K562 (cell line): Measurements from ENCODE around the gene PPIH. TPM values are rescaled to one million over a fixed set of nuclear protein-coding genes. Genes with fewer than 3 reads are reported as not detected.
A peak's percentile ranks its signal among the peaks of the same experiment; 100 is the strongest.

ENCODE experiments used
- ATAC-seq: fragments of 200-7000 bp; cut with Tn5 transposase; 3 replicates; pipeline ENCODE4 v1.9.1; 2020; ENCODE audit warnings: moderate library complexity
- BruUV-seq: library from RNA; stranded (reverse); fragments of 400-500 nt; replicated peaks from 2 replicates; lab custom pipeline; 2021; lab: Mats Ljungman, UMichigan
- CTCF ChIA-PET: fragments of 300-600 bp; formaldehyde crosslinking; extraction: SDS; loops from one replicate; lab custom pipeline; 2021; ENCODE audit warnings: low intra/inter-chr PET ratio; lab: Yijun Ruan, JAX
- POLR2A ChIA-PET: fragments of 300-600, 350-650 bp; sonication (Branson Sonifier 250); formaldehyde crosslinking; extraction: SDS; loops from one replicate; lab custom pipeline; 2021; ENCODE audit warnings: antibody characterized with exemption, inconsistent platforms; lab: Yijun Ruan, JAX
- DNase-seq, 4 experiments: peaks; one replicate each; pipeline versions ENCODE4 v3.0.0 to v3.0.0-alpha.2; 2011 to 2018; ENCODE audit warnings: low spot score in 3 of 4, mixed read lengths in 3 of 4; ENCODE audit errors: extremely low read depth in 1 of 4
- FAIRE-seq: peaks from 2 replicates; lab custom pipeline; 2011; peaks lifted over from hg19 to GRCh38; lab: Jason Lieb, UNC
- H2AFZ ChIP-seq: 2 replicates; pipeline ENCODE4 v1.6.0; 2011; ENCODE audit warnings: low read depth, low read length, control low read depth, inconsistent platforms
- H3K27ac ChIP-seq: fragments of 200-600 bp; 3 replicates; pipeline ENCODE4 v1.8.0; 2011; ENCODE audit warnings: low read depth, mild to moderate bottlenecking, control low read depth, inconsistent platforms, low read length, moderate library complexity, mixed read lengths; ENCODE audit errors: extremely low read depth
- H3K27me3 ChIP-seq, 2 experiments: fragments of 300-600 bp in 1 of 2; 2 replicates in 1 of 2; 3 replicates in 1 of 2; pipeline versions ENCODE4 v1.6.0 to v1.8.0; 2011; ENCODE audit warnings: inconsistent platforms in 2 of 2, low read length in 2 of 2, mild to moderate bottlenecking in 1 of 2, mixed read lengths in 1 of 2, moderate library complexity in 1 of 2; ENCODE audit not compliant: control insufficient read depth in 2 of 2, insufficient read depth in 2 of 2
- H3K36me3 ChIP-seq: fragments of 300-600 bp; 3 replicates; pipeline ENCODE4 v1.8.0; 2011; ENCODE audit warnings: mild to moderate bottlenecking, low read length, inconsistent platforms; ENCODE audit not compliant: control insufficient read depth, insufficient read depth
- H3K4me1 ChIP-seq, 2 experiments: fragments of 200-600 bp in 1 of 2; replicated peaks in 1 of 2; 2 replicates in 1 of 2; 3 replicates in 1 of 2; pipeline versions ENCODE4 v1.5.1 to v1.8.0; 2011; ENCODE audit warnings: inconsistent platforms in 2 of 2, low read length in 2 of 2, mild to moderate bottlenecking in 1 of 2, mixed read lengths in 1 of 2, moderate library complexity in 1 of 2; ENCODE audit not compliant: control insufficient read depth in 2 of 2, insufficient read depth in 2 of 2
- H3K4me2 ChIP-seq: 2 replicates; pipeline ENCODE4 v1.6.1; 2011; ENCODE audit warnings: low read length, control low read depth, inconsistent platforms, mixed read lengths; ENCODE audit not compliant: insufficient read depth
- H3K4me3 ChIP-seq: fragments of 200-600 bp; sonication (generic), shearing (Covaris generic); 2 replicates; pipeline ENCODE4 v1.5.1; 2016; ENCODE audit warnings: control low read depth, inconsistent platforms
- H3K79me2 ChIP-seq: fragments of 200-600 bp; 3 replicates; pipeline ENCODE4 v1.8.0; 2011; ENCODE audit warnings: low read length, inconsistent platforms; ENCODE audit not compliant: control insufficient read depth, insufficient read depth
- H3K9ac ChIP-seq, 2 experiments: 2 replicates each; pipeline versions ENCODE4 v1.6.0 to v1.6.1; 2011; ENCODE audit warnings: low read depth in 2 of 2, low read length in 2 of 2, control low read depth in 1 of 2, inconsistent platforms in 1 of 2, mild to moderate bottlenecking in 1 of 2, mixed read lengths in 1 of 2; ENCODE audit not compliant: insufficient read depth in 1 of 2
- H3K9me1 ChIP-seq: one replicate; pipeline ENCODE4 v1.6.0; 2011; ENCODE audit warnings: inconsistent platforms, mild to moderate bottlenecking, low read length, moderate library complexity; ENCODE audit not compliant: control insufficient read depth, insufficient read depth
- H3K9me3 ChIP-seq: replicated peaks from 2 replicates; pipeline ENCODE4 v1.5.1; 2011; ENCODE audit warnings: low read depth, low read length, inconsistent platforms; ENCODE audit not compliant: control insufficient read depth, insufficient read depth
- H4K20me1 ChIP-seq: replicated peaks from 2 replicates; pipeline ENCODE4 v1.6.1; 2011; ENCODE audit warnings: low read length, inconsistent platforms, mixed read lengths; ENCODE audit not compliant: control insufficient read depth, insufficient read depth
- ARID2 ChIP-seq: fragments of 450-650 bp; IDR thresholded peaks from 2 replicates; pipeline ENCODE4 v1.6.1; 2017; ENCODE audit warnings: antibody characterized with exemption, mild to moderate bottlenecking
- CCAR2 ChIP-seq: fragments of 200-400 bp; formaldehyde crosslinking; IDR thresholded peaks from 2 replicates; pipeline ENCODE4 v1.6.1; 2017; ENCODE audit warnings: mild to moderate bottlenecking, low read depth, low read length
- FOS ChIP-seq: IDR thresholded peaks from 3 replicates; pipeline ENCODE4 v1.6.1; 2011; ENCODE audit not compliant: insufficient read length; ENCODE audit errors: extremely low read depth
- FOXJ3 ChIP-seq: sonication (generic); formaldehyde crosslinking; IDR thresholded peaks from 2 replicates; pipeline ENCODE4 v1.4.0; 2020; ENCODE audit warnings: mild to moderate bottlenecking, missing genetic modification reagents
- FOXP1 ChIP-seq: sonication (generic); formaldehyde crosslinking; IDR thresholded peaks from 2 replicates; pipeline ENCODE4 v1.8.0; 2022; ENCODE audit warnings: mild to moderate bottlenecking, missing genetic modification reagents
- GABPA ChIP-seq: fragments of 200-800 bp; sonication (Bioruptor generic); conservative IDR thresholded peaks from 2 replicates; pipeline ENCODE4 v1.6.1; 2016; ENCODE audit warnings: low read depth, missing genetic modification characterization, missing compliant biosample characterization
- GATA2 ChIP-seq: sonication (generic); formaldehyde crosslinking; IDR thresholded peaks from 2 replicates; pipeline ENCODE4 v1.4.0; 2020; ENCODE audit warnings: mild to moderate bottlenecking, missing genetic modification reagents
- HNRNPUL1 ChIP-seq: fragments of 200-400 bp; formaldehyde crosslinking; IDR thresholded peaks from 2 replicates; pipeline ENCODE4 v1.6.1; 2017; ENCODE audit warnings: low read length
- NCOA2 ChIP-seq, 2 experiments: fragments of 450-650 bp; IDR thresholded peaks; 2 replicates each; pipeline ENCODE4 v1.6.1; 2018; ENCODE audit warnings: mild to moderate bottlenecking in 2 of 2, moderate library complexity in 1 of 2; ENCODE audit not compliant: partially characterized antibody in 2 of 2
- PHF8 ChIP-seq: fragments of 200-600 bp; sonication (generic); IDR thresholded peaks from 2 replicates; pipeline ENCODE4 v1.6.1; 2012; ENCODE audit warnings: mixed run types, mild to moderate bottlenecking, inconsistent platforms, low read length, moderate library complexity, borderline replicate concordance
- PRPF4 ChIP-seq: fragments of 200-400 bp; formaldehyde crosslinking; IDR thresholded peaks from one replicate; pipeline ENCODE4 v1.6.1; 2017; ENCODE audit warnings: low read length, low read depth, mild to moderate bottlenecking; ENCODE audit not compliant: insufficient read depth, poor library complexity, severe bottlenecking
- SRSF3 ChIP-seq: fragments of 200-400 bp; formaldehyde crosslinking; IDR thresholded peaks from 2 replicates; pipeline ENCODE4 v1.6.1; 2016; ENCODE audit warnings: mild to moderate bottlenecking, low read length, moderate library complexity; ENCODE audit not compliant: insufficient read depth
- ZNF140 ChIP-seq: fragments of 250-450 bp; sonication (Bioruptor Pico); IDR thresholded peaks from 2 replicates; pipeline ENCODE4 v1.8.0; 2021; ENCODE audit warnings: moderate library complexity, mild to moderate bottlenecking, inconsistent platforms
- ZNF165 ChIP-seq: fragments of 250-450 bp; sonication (Bioruptor Pico); IDR thresholded peaks from 2 replicates; pipeline ENCODE4 v1.4.0; 2020; ENCODE audit warnings: borderline replicate concordance
- ZNF184 ChIP-seq: sonication (generic); formaldehyde crosslinking; IDR thresholded peaks from 2 replicates; pipeline ENCODE4 v1.5.0; 2020; ENCODE audit warnings: missing genetic modification reagents
- ZNF253 ChIP-seq: fragments of 250-450 bp; sonication (Bioruptor Pico); conservative IDR thresholded peaks from 2 replicates; pipeline ENCODE4 v1.6.1; 2021; ENCODE audit warnings: mild to moderate bottlenecking
- ZNF408 ChIP-seq: fragments of 250-450 bp; sonication (Bioruptor Pico); IDR thresholded peaks from 2 replicates; pipeline ENCODE4 v1.4.0; 2020; ENCODE audit warnings: low read depth, mild to moderate bottlenecking, moderate library complexity
- WGBS: fragments of 100-300 bp; shearing (Covaris generic); methylation state at CpG from one replicate; pipeline ENCODE4 v1.1.6; 2016; ENCODE audit warnings: low coverage, mixed read lengths; ENCODE audit not compliant: insufficient coverage; ENCODE audit errors: missing lambda C conversion rate; 5-methylcytosine and 5-hydroxymethylcytosine counted together
- in situ Hi-C: fragments of 300-500 bp; cut with MboI; formaldehyde crosslinking; loops from 4 replicates; pipeline ENCODE4 v1.15.0; 2018; ENCODE audit warnings: inconsistent platforms, mixed read lengths
- intact Hi-C: fragments of 100-400 bp; cut with micrococcal nuclease; formaldehyde crosslinking; loops from 2 replicates; pipeline ENCODE4 v1.14.2; 2022
- polyA plus RNA-seq, 8 experiments: library from polyadenylated mRNA; depleted of rRNA in 4 of 8; stranded (reverse) in 5 of 8; unstranded in 3 of 8; fragments of >200 nt; fragmentation: Nextera tagmentation in 2 of 8; fragmentation: Illumina TruSeq in 1 of 8; extraction: Ambion mirVana in 2 of 8; extraction: Trizol in 1 of 8; gene quantifications; 2 replicates each; pipeline versions ENCODE4 v1.2.1 to v1.2.3, GENCODE V29; 2011 to 2014; ENCODE audit warnings: inconsistent platforms in 1 of 8, missing spikeins in 1 of 8
- total RNA-seq, 7 experiments: library from RNA; depleted of rRNA in 6 of 7; stranded (reverse); fragments of >200 nt in 6 of 7; fragmentation: Illumina TruSeq in 2 of 7; extraction: Trizol in 2 of 7; gene quantifications; 2 replicates each; pipeline versions ENCODE4 v1.2.1 to v1.2.3, GENCODE V29; 2011 to 2021; ENCODE audit warnings: low replicate concordance in 1 of 7
- TF ChIP-seq, protein P1 (sequence below): sonication (generic); formaldehyde crosslinking; IDR thresholded peaks from 2 replicates; pipeline ENCODE4 v1.8.1; 2023; ENCODE audit warnings: mild to moderate bottlenecking, missing genetic modification reagents
- TF ChIP-seq, protein P2 (sequence below): fragments of 200-800 bp; sonication (Bioruptor generic); IDR thresholded peaks from 2 replicates; pipeline ENCODE4 v1.6.1; 2017; ENCODE audit warnings: missing genetic modification characterization, missing compliant biosample characterization

The PPIH gene
- total and polyA plus RNA-seq, 9 of the 15 experiments (the other 6 are each of a cell fraction or from before 2014, with no cell fraction given): 197 to 470 (median 277) TPM

- TF ChIP-seq GABPA (tag) (peak; percentile 67), PHF8 (peak; percentile 44; the same call in 1 of the 2 replicates)
Observed at GRCh38 chr1:42682484-42682738, 24.2 kb downstream of the PPIH start (continued).

DNA sequence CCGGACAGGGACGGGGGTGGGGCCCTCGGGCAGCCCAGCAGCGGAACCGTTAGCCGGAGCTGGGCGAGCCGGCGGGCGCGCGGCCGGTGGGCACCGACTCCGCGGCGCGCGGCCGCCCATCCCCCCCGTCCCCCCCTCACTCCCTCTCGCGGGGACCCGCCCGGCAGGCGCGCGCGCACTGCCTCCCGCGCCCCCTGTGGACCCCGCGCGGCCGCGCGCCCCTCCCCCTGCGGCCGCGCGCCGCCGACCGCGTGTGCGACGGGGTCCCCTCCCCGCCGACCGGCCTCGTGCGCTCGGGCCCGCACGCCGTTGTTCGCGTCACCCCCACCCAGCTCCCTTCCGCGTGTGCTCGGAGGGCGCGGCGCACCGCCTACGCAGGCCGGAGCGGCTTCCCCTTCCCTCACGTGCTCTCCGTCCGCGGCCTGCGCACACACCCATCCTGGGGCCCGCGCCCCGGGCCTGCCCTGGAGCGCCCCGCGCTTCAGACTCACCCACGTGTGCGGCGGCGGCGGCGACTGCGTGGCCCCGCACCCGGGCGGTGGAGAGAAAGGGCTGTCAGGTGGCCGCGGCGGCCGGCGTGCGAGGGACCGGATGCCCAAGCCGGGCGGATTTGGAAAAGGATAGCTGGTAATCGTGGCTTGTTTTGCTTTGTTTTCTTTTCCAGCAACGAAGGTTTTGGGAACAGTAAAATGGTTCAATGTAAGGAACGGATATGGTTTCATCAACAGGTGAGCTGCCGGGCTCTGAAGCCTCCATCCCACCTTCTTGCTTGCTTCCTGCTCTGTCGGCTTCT is 24.7 kb downstream of the PPIH start:
- under 1% methylated on average over 68 of the region's 103 CpGs for WGBS
- Histone ChIP-seq H3K4me2 (peak overlapping the region; percentile 98), H3K79me2 (peaks cover 81% of the 10 kb centered on the region), H3K27ac (peak overlapping the region; percentile 95), H3K9ac (peak overlapping the region; percentile 97 to 99), H3K4me1 (peaks cover 9 to 37% of the 10 kb centered on the region in 2 experiments), H3K9me3 (no peaks in the 10 kb centered on the region), H3K36me3 (peaks cover 57% of the 10 kb centered on the region), H2AFZ (no peak overlapping the region), H4K20me1 (peaks cover 46% of the 10 kb centered on the region), H3K9me1 (peaks cover 4% of the 10 kb centered on the region), H3K27me3 (no peaks in the 10 kb centered on the region), H3K4me3 (peak overlapping the region; percentile 77)
- FAIRE-seq: no peak
- CTCF ChIA-PET: no interaction called here
- POLR2A ChIA-PET: interaction anchor here (0.6 to 8.0 kb wide), 34 partner anchors 8 to 1193 kb away, joined by 3 to 72 read pairs (median 4); partner anchors contain the start of genes C1orf50, CLDN19 and PPIH
- peak; percentile 90 to 93 (median 92) for DNase-seq
- intact Hi-C loops (loop anchor here (1.0 to 10.0 kb wide), 3 partner anchors 25 to 252 kb away; partner anchors contain the start of genes C1orf50, P3H1 and PPIH), in situ Hi-C loops (no loop called here)
- peak; percentile 58 for ATAC-seq
- BruUV-seq: no TSS peak
- TF ChIP-seq NCOA2 (IDR thresholded peaks at IDR 0.05; ENCODE audit: partially characterized antibody in 2 of 2) (no peak), ARID2 (no peak), FOXP1 (peak; percentile 90; the same call in 1 of the 2 replicates), ZNF165 (CRISPR knock-in tag) (no peak; the same call in 1 of the 2 replicates), PRPF4 (no peak), ZNF140 (no peak), GATA2 (CRISPR knock-in tag) (no peak), ZNF253 (CRISPR knock-in tag) (no peak), CCAR2 (no peak), SRSF3 (no peak), FOS (no peak), HNRNPUL1 (no peak), ZNF184 (CRISPR knock-in tag) (no peak), FOXJ3 (CRISPR knock-in tag) (no peak), ZNF408 (CRISPR knock-in tag) (no peak)
- TF ChIP-seq, protein P1, sequence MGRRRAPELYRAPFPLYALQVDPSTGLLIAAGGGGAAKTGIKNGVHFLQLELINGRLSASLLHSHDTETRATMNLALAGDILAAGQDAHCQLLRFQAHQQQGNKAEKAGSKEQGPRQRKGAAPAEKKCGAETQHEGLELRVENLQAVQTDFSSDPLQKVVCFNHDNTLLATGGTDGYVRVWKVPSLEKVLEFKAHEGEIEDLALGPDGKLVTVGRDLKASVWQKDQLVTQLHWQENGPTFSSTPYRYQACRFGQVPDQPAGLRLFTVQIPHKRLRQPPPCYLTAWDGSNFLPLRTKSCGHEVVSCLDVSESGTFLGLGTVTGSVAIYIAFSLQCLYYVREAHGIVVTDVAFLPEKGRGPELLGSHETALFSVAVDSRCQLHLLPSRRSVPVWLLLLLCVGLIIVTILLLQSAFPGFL (CRISPR knock-in tag): no peak
- TF ChIP-seq, protein P2, sequence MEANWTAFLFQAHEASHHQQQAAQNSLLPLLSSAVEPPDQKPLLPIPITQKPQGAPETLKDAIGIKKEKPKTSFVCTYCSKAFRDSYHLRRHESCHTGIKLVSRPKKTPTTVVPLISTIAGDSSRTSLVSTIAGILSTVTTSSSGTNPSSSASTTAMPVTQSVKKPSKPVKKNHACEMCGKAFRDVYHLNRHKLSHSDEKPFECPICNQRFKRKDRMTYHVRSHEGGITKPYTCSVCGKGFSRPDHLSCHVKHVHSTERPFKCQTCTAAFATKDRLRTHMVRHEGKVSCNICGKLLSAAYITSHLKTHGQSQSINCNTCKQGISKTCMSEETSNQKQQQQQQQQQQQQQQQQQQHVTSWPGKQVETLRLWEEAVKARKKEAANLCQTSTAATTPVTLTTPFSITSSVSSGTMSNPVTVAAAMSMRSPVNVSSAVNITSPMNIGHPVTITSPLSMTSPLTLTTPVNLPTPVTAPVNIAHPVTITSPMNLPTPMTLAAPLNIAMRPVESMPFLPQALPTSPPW: peak; percentile 94
